DMS 273 (cell line): Measurements from ENCODE around the gene TMEM198.
A peak's percentile ranks its signal among the peaks of the same experiment; 100 is the strongest.

Experiments
- DNase-seq: peaks from one replicate; lab custom pipeline; 2025; ENCODE audit not compliant: unreplicated experiment; lab: John Stamatoyannopoulos, UW

TMEM198 gene

GRCh38 chr2:219560893-219561178 is 17.0 kb downstream of the TMEM198 start:
- DNase-seq, result no peak

- DNase-seq, result no peak
These were observed 17.6 kb downstream of the TMEM198 start for GRCh38 chr2:219561179-219562048.

- no peak for DNase-seq
These were observed 18.5 kb downstream of the TMEM198 start for GRCh38 chr2:219562049-219563020.

- DNase-seq, result no peak
These were observed 19.6 kb downstream of the TMEM198 start for GRCh38 chr2:219563271-219563928.

GRCh38 chr2:219565130-219566080 is 21.6 kb downstream of the TMEM198 start:
- no peak for DNase-seq

- no peak for DNase-seq
These were observed 22.8 kb downstream of the TMEM198 start for GRCh38 chr2:219566640-219567039.

GRCh38 chr2:219567131-219567530 is 23.3 kb downstream of the TMEM198 start:
- no peak for DNase-seq

- DNase-seq, result no peak
These were observed 24.0 kb downstream of the TMEM198 start for GRCh38 chr2:219567791-219568361.

GRCh38 chr2:219569041-219569440 is 25.2 kb downstream of the TMEM198 start:
- DNase-seq, result no peak

GRCh38 chr2:219569635-219570034 is 25.8 kb downstream of the TMEM198 start:
- no peak for DNase-seq

GRCh38 chr2:219570194-219570923 is 26.5 kb downstream of the TMEM198 start:
- DNase-seq, result peak; percentile 58

- peak; percentile 57 for DNase-seq
These were observed 27.1 kb downstream of the TMEM198 start for GRCh38 chr2:219570924-219571310.

- DNase-seq, result peak; percentile 90
These were observed 27.7 kb downstream of the TMEM198 start, which contains the start of gene OBSL1 for GRCh38 chr2:219571311-219572236. OBSL1 (minus strand) TSS chr2:219571539; CDS start chr2:219571232, 307 bp downstream.

GRCh38 chr2:219572237-219573001 is 28.6 kb downstream of the TMEM198 start, which contains the start of gene INHA:
INHA (plus strand) TSS chr2:219572310; CDS start chr2:219572375, 65 bp downstream.
- DNase-seq, result no peak

- DNase-seq, result no peak
These were observed 29.3 kb downstream of the TMEM198 start for GRCh38 chr2:219573166-219573565.

GRCh38 chr2:219574484-219575311 is 30.9 kb downstream of the TMEM198 start:
- peak; percentile 30 for DNase-seq
